H1 (cell line): Measurements from ENCODE around the gene KRT77. TPM values are rescaled to one million over a fixed set of nuclear protein-coding genes. Genes with fewer than 3 reads are reported as not detected.

ENCODE experiments used
- HDAC2 ChIP-seq, 2 experiments: fragments of 300-600 bp in 1 of 2; sonication (generic) in 1 of 2; IDR thresholded peaks; 2 replicates each; pipeline ENCODE4 v1.6.1; 2011 to 2012; ENCODE audit warnings: low read depth in 2 of 2, low read length in 2 of 2, mild to moderate bottlenecking in 2 of 2, moderate library complexity in 2 of 2, borderline replicate concordance in 1 of 2, inconsistent platforms in 1 of 2
- KDM1A ChIP-seq: fragments of 200-600, 300-600 bp; sonication (generic); IDR thresholded peaks from 2 replicates; pipeline ENCODE4 v1.7.1; 2016; ENCODE audit warnings: mild to moderate bottlenecking, low read length, borderline replicate concordance
- POU5F1 ChIP-seq: IDR thresholded peaks from 2 replicates; pipeline ENCODE4 v1.6.1; 2011; ENCODE audit warnings: low read depth, mild to moderate bottlenecking, low read length, moderate library complexity
- polyA plus RNA-seq, 7 experiments: library from polyadenylated mRNA; depleted of rRNA in 3 of 7; stranded (reverse) in 5 of 7; unstranded in 2 of 7; fragments of >200 nt in 5 of 7; fragments of 200-250 nt in 2 of 7; gene quantifications; 1 replicate in 5 of 7; 2 replicates in 1 of 7; 4 replicates in 1 of 7; pipeline versions ENCODE4 v1.2.1 to v1.2.3, GENCODE V29; 2011 to 2013; ENCODE audit warnings: missing spikeins in 2 of 7, mixed read lengths in 2 of 7
- total RNA-seq: library from RNA; stranded (reverse); fragmentation: NEBNext Ultra II Directional; extraction: Animal tissue kit (Norgen Biotek cat#: 25700); gene quantifications from 2 replicates; pipeline ENCODE4 v1.2.1, GENCODE V29; 2021

Gene KRT77
- total and polyA plus RNA-seq, 2 of the 8 experiments (the other 6 are each of a cell fraction or from before 2014, with no cell fraction given), result 0.02 TPM; not detected in 1

GRCh38 chr12:52691076-52691840 lies 12.1 kb downstream of the KRT77 start (continued):
- TF ChIP-seq POU5F1, result no peak
- TF ChIP-seq HDAC2 (IDR thresholded peaks at IDR 0.05; ENCODE audit: borderline replicate concordance in 1 of 2, low read depth in 2 of 2, low read length in 2 of 2), result no peak
- TF ChIP-seq KDM1A, result no peak
